GM19452 (cell line): ENCODE results near the gene LONP1.

ENCODE experiments used
- ATAC-seq: cut with Tn5 transposase; IDR thresholded peaks from one replicate; pipeline ENCODE4 v1.9.1; 2021; ENCODE audit not compliant: unreplicated experiment

LONP1 gene

GRCh38 chr19:5651361-5651760 lies 68.6 kb downstream of the LONP1 start:
- no peak for ATAC-seq

GRCh38 chr19:5648464-5648863 lies 71.5 kb downstream of the LONP1 start:
- ATAC-seq, result no peak

GRCh38 chr19:5646703-5647102 lies 73.2 kb downstream of the LONP1 start:
- ATAC-seq, result no peak

GRCh38 chr19:5645409-5645808 lies 74.5 kb downstream of the LONP1 start:
- no peak for ATAC-seq

- no peak for ATAC-seq
Measured at GRCh38 chr19:5644037-5644436, 75.9 kb downstream of the LONP1 start.

- no peak for ATAC-seq
Measured at GRCh38 chr19:5643060-5643459, 76.9 kb downstream of the LONP1 start.

GRCh38 chr19:5642204-5642603 lies 77.7 kb downstream of the LONP1 start:
- ATAC-seq, result no peak
